ENCODE measurements around the gene BCLAF1.

BCLAF1 gene

GRCh38 chr6:136230219-136230853, 59.3 kb downstream of the BCLAF1 start:
- Histone ChIP-seq H3K4me1 (ENCODE audit: insufficient read depth, low read length) (peaks cover 3% of the 10 kb centered on the region; the same call in 1 of the 2 replicates), H3K79me2 (ENCODE audit: insufficient read depth, low read length) (no peaks in the 10 kb centered on the region), H3K4me3 (ENCODE audit: low read depth in 1 of 2, low read length in 2 of 2) (no peak overlapping the region), H4K20me1 (ENCODE audit: insufficient read depth, low read length) (no peaks in the 10 kb centered on the region), H3K27ac (ENCODE audit: low read length) (no peak overlapping the region), H3K9me3 (ENCODE audit: insufficient read depth, low read length, severe bottlenecking) (no peaks in the 10 kb centered on the region), H3K27me3 (ENCODE audit: insufficient read depth, low read length, poor library complexity) (no peaks in the 10 kb centered on the region), H2AFZ (ENCODE audit: low read depth, low read length) (no peak overlapping the region), H3K9ac (ENCODE audit: low read depth, low read length) (no peak overlapping the region), H3K36me3 (ENCODE audit: insufficient read depth, low read length) (peaks cover 27% of the 10 kb centered on the region; the same call in 1 of the 2 replicates), H3K4me2 (ENCODE audit: insufficient read depth, low read length) (no peak overlapping the region)
- DNase-seq = no peak
- TF ChIP-seq CTCF (IDR thresholded peaks at IDR 0.05; ENCODE audit: borderline replicate concordance, extremely low read depth, low read length, poor library complexity, severe bottlenecking) = no peak
- no peak for TF ChIP-seq EZH2 (IDR thresholded peaks at IDR 0.05; ENCODE audit: borderline replicate concordance, low read depth, low read length, severe bottlenecking)
- ATAC-seq (ENCODE audit: insufficient read depth, low read depth) = no peak

- Histone ChIP-seq H3K27ac (ENCODE audit: low read length) (no peak overlapping the region), H3K79me2 (ENCODE audit: insufficient read depth, low read length) (no peaks in the 10 kb centered on the region), H4K20me1 (ENCODE audit: insufficient read depth, low read length) (no peaks in the 10 kb centered on the region), H3K36me3 (ENCODE audit: insufficient read depth, low read length) (peaks cover 18% of the 10 kb centered on the region; the same call in 1 of the 2 replicates), H3K27me3 (ENCODE audit: insufficient read depth, low read length, poor library complexity) (no peaks in the 10 kb centered on the region), H2AFZ (ENCODE audit: low read depth, low read length) (no peak overlapping the region), H3K4me1 (ENCODE audit: insufficient read depth, low read length) (peaks cover 3% of the 10 kb centered on the region; the same call in 1 of the 2 replicates), H3K4me3 (ENCODE audit: low read depth in 1 of 2, low read length in 2 of 2) (no peak overlapping the region), H3K9ac (ENCODE audit: low read depth, low read length) (no peak overlapping the region), H3K9me3 (ENCODE audit: insufficient read depth, low read length, severe bottlenecking) (no peaks in the 10 kb centered on the region), H3K4me2 (ENCODE audit: insufficient read depth, low read length) (no peak overlapping the region)
- DNase-seq (no peak), ATAC-seq (ENCODE audit: insufficient read depth, low read depth) (no peak)
- TF ChIP-seq EZH2 (IDR thresholded peaks at IDR 0.05; ENCODE audit: borderline replicate concordance, low read depth, low read length, severe bottlenecking) (no peak), CTCF (IDR thresholded peaks at IDR 0.05; ENCODE audit: borderline replicate concordance, extremely low read depth, low read length, poor library complexity, severe bottlenecking) (no peak)
Observed at GRCh38 chr6:136228814-136229213, 60.8 kb downstream of the BCLAF1 start.

- H3K27ac ChIP-seq (ENCODE audit: low read length) = no peak overlapping the region
- H3K4me1 ChIP-seq (ENCODE audit: insufficient read depth, low read length) = peaks cover 3% of the 10 kb centered on the region; the same call in 1 of the 2 replicates
- peaks cover 12% of the 10 kb centered on the region; the same call in 1 of the 2 replicates for H3K36me3 ChIP-seq (ENCODE audit: insufficient read depth, low read length)
- H2AFZ ChIP-seq (ENCODE audit: low read depth, low read length) = peak overlapping the region; percentile 62
- H3K79me2 ChIP-seq (ENCODE audit: insufficient read depth, low read length) = no peaks in the 10 kb centered on the region
- TF ChIP-seq CTCF (IDR thresholded peaks at IDR 0.05; ENCODE audit: borderline replicate concordance, extremely low read depth, low read length, poor library complexity, severe bottlenecking) (no peak), EZH2 (IDR thresholded peaks at IDR 0.05; ENCODE audit: borderline replicate concordance, low read depth, low read length, severe bottlenecking) (no peak)
- H3K4me3 ChIP-seq (ENCODE audit: low read depth in 1 of 2, low read length in 2 of 2) = peak overlapping the region in 1 of 2 experiments; percentile 6; a peak in 1 of 4 replicates
- peak; percentile 46; the same call in 2 of the 3 replicates for ATAC-seq (ENCODE audit: insufficient read depth, low read depth)
- H3K9me3 ChIP-seq (ENCODE audit: insufficient read depth, low read length, severe bottlenecking) = no peaks in the 10 kb centered on the region
- no peak for DNase-seq
- H3K4me2 ChIP-seq (ENCODE audit: insufficient read depth, low read length) = peak overlapping the region; percentile 47; the same call in 1 of the 2 replicates
- no peaks in the 10 kb centered on the region for H4K20me1 ChIP-seq (ENCODE audit: insufficient read depth, low read length)
- H3K27me3 ChIP-seq (ENCODE audit: insufficient read depth, low read length, poor library complexity) = no peaks in the 10 kb centered on the region
- no peak overlapping the region for H3K9ac ChIP-seq (ENCODE audit: low read depth, low read length)
Observed at GRCh38 chr6:136226674-136227377, 62.8 kb downstream of the BCLAF1 start.

All from DND-41 (cell line).